Activated CD4-positive, alpha-beta T cell treated with anti-CD3 and anti-CD28 coated beads for 4 hours (primary cell): Measurements from ENCODE around the gene FLYWCH2.

Experiments used
- DNase-seq, 2 donors: peaks; one replicate each; pipeline ENCODE4 v3.0.0-alpha.2; 2020

Gene FLYWCH2

GRCh38 chr16:2946649-2947048 lies 63.6 kb downstream of the FLYWCH2 start:
- no peak for DNase-seq
